ENCODE data around the gene C1QTNF1.
"Not testable (repeated sequence)": the region's sequence is repeated elsewhere in the genome, so short reads cannot be mapped to it uniquely, and the experiment has no call there.

C1QTNF1 gene

DNA sequence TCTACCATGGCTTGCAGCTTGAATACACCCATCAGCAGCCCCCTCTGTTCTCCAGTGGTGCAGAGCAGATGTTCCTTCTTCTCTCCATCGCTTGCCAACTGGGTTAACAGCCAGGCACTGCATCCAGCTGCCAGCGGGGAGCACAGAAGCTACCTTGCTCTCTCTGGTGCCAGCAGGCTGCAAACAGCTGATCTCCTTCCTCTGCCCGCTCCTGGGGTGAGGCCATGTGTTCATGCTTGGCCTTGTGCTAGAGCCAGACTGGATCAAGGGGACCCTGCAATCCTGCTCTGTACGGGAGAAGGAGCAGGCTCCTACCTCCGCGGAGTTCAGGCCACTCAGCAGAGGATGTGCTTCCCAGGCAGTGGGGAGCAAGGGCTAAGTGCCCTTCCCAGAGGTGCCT, 26.6 kb downstream of the C1QTNF1 start:
- FAIRE-seq (no peak), DNase-seq (ENCODE audit: insufficient read length, low spot score) (no peak)

DNA sequence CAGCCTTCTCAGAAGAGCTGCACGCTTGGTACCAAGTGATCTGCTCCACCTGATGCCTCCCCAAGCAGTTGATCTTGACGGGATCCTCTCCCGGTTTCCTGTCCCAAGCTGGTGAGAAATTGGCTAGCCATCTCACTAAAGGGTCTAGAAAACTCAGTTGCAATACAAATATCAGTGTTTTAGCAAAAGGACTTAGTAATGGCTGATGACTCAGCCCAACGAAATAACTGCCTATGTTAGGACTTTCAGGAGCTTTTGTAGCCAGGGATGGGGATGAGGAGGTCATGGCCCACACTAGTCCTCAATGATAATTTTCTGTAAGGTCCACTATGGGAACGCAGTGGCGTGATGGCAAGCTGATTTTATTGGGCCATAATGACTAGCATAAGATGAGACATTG, 27.3 kb downstream of the C1QTNF1 start:
- DNase-seq (ENCODE audit: insufficient read length, low spot score) (no peak), FAIRE-seq (no peak)

DNA sequence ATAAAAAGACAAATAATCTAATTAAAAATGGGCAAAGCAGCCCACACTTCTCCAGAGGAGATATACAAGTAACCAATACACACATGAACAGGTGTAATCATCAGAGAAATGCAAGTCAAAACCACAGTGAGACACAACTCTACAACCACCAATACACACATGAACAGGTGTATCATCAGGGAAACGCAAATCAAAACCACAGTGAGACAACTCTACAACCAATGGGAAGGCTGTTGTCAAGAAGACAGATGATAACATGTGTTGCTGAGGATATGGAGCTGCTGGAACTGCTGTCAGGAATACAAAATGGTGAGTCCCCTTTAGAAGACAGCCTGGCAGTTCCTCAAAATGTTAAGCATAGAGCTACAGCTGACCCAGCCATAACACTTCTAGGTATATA, 28.2 kb downstream of the C1QTNF1 start:
- DNase-seq (ENCODE audit: insufficient read length, low spot score) (no peak), FAIRE-seq (no peak)

DNA sequence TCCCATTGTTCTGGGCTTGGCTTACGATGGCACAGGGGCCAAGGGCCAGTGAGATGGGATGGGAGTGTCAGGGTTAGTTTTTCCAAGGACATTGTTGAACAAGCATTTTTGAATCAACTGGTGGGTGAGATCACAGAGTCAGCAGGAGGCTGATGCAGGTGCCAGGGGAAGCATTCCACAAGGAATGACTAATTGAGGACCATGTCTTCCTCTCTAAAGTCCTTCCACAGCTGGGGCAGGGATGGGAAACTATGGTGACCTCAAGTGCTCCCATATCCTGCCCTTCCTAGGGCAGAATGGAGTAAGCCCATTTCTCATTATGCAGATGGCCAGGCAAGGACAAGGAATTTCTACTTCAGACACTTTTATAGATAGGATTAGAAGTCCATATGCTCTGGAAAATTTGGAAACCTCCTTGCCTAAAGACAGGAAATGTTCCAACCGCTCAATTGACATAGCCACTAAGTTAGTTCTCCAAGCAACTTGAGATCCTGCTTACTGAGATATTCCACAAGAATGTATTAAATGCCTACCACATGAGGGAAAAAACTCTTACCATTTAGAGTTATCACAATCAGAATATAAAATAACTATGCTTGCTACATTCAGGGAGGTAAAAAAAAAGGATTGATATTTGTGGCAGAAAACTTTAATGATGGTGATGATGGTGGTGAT, 29.4 kb downstream of the C1QTNF1 start:
- DNase-seq (ENCODE audit: insufficient read length, low spot score), result no peak
- no peak for FAIRE-seq

DNA sequence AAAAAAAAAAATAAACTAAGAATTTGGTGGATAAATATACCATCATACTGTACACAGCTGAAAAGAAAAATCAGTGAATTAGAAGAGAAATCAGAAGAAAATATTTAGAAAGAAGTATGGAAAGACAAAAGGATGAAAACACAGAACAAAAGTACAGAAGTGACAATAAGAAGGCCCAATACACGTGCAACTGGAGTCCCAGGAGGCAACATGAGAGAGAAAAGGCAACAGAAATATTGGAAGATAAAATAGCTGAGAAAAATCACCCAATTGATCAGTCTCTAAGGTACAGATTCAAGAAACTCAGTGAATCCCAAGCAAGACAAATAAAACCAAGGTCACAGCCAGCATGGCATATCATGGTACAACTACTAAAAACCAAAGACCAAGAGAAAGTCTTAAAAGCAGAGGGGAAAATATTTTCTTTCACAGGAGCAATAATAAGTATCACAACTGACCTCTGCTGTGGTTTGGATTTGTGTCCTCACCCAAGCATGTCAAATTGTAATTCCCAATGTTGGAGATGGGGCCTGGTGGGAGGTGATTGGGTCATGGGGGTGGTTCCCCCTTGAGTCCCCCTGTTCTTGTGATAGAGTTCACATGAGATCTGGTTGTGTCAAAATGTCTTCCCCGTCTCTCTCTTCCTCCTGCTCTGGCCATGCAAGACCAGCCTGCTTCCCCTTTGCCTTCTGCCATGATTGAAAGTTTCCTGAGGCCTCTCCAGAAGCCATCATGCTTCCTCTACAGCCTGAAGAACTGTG, 30.4 kb downstream of the C1QTNF1 start:
- FAIRE-seq, result no peak
- DNase-seq (ENCODE audit: insufficient read length, low spot score), result no peak

DNA sequence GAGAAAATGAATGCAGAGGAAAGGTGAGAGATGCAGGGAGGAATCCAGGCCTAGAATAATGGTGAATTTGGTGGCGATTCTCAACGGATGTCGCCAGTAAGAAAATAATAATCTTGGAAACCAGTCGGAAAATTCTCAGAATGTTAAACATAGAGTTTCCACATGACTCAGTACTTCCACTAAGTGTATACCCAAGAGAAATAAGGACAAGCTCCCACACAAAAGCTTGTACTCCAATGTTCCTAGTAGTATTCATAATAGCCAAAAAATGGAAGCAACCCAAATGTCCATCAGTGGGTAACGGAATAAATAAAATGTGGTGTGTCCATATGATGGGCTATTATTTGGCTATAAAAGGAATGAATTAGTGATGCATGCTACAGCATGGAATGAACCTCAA, 31.2 kb downstream of the C1QTNF1 start:
- FAIRE-seq, result no peak
- no peak for DNase-seq (ENCODE audit: insufficient read length, low spot score)

DNA sequence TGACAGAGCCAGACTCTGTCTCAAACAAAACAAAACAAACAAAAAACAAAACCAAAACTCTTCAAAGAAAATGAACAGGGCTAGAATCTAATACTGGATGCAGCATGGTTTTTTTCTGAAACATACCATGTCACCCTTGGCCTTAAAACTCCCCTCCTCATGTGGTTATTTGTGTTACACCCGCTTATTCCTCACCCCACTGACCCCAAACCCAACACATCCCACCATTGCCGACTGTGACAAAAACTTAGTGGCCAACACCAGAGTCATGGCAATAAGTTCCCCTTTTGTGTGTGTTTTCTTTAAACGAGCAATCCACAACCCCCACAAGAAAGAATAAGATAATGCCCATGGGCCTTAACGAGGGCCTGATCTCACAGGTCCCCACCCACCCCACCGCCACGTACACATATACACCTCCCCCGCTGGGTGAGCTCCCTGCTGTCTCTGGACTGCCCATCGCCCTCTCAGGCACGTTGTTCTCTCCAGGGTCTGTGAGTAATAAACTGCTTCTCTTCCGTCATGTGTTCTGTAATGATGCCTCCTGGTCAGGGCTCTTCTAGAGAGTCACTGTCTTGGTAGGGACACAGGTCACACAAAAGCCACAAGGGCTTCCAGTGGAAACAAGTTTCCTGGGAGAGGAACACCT, 33.9 kb downstream of the C1QTNF1 start:
- DNase-seq (ENCODE audit: insufficient read length, low spot score) (no peak), FAIRE-seq (no peak)

DNA sequence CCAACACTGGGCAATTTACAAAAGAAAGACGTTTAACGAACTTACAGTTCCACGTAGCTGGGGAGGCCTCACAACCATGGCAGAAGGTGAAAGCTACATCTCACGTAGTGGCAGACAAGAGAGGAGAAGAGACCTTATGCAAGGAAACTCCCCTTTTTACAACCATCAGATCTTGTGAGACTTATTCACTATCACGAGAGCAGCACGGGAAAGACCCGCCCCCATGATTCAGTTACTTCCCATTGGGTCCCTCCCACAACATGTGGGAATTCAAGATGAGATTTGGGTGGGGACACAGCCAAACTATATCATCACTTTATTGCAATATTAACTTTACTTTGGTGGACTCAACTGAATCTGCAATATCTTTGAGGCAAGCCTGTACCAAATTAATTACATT, 38.7 kb downstream of the C1QTNF1 start:
- DNase-seq (ENCODE audit: insufficient read length, low spot score), result no peak
- FAIRE-seq, result no peak

DNA sequence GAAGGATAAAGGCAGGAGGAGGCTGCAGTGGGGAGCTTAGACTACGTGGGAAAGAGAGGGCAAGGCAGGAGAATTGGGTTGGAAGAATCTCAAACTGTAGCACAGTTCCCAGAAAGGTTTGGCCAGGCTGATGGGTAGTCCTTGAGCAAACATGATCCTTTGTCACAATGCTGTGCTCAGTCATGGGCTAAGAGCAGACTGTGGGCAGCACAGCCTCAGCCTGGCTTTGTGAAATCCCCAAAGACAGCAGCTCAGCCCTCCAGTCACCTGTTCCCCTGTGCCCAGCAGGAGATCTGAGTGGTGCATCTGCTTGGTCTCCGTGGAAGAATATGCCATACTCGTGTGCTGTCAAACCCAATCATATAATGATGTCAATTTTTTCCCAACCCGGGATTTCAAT, 40.1 kb downstream of the C1QTNF1 start:
- FAIRE-seq (no peak), DNase-seq (ENCODE audit: insufficient read length, low spot score) (no peak)

DNA sequence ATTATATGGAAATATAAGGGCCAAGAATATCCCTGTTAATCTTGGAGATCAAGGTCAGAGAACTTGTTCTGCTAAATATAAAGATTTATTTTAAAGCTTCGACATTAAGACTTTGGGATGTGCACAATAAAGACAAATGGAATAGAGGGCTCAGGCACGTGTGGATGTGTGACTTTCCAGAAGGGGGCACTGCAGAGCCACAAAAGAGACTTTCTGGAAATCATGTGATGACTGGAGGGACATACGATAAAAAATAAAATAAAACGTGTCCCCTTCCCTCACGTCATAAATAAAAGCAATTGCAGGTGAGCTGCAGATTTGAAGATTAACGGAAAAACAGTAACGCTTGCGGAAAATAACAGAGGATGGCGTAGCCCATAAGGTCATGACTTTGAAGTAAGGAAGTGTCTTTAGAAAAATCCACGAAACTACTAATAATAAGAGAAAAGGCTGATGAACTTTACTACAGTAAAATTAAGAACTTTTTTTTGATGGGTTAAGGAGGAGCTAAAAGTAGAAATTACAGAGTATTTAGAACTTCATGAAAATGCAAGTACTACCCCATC, 41.2 kb downstream of the C1QTNF1 start:
- no peak for DNase-seq (ENCODE audit: insufficient read length, low spot score)
- no peak for FAIRE-seq

DNA sequence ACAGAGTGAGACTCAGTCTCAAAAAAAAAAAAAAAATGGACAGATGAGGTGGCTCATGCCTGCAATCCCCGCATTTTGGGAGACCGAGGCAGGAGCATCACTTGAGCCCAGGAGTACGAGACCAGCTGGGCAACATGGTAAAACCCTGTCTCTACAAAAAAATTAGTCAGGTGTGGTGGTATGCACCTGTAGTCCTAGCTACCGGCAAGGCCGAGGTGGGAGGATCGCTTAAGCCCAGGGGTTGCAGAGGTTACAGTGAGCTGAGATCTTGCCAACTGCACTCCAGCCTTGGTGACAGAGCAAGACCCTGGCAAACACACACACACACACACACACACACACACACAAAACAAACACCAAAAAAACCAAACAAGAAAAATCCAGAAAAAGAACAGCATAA, 43.0 kb downstream of the C1QTNF1 start:
- FAIRE-seq (no peak), DNase-seq (ENCODE audit: insufficient read length, low spot score) (no peak)

DNA sequence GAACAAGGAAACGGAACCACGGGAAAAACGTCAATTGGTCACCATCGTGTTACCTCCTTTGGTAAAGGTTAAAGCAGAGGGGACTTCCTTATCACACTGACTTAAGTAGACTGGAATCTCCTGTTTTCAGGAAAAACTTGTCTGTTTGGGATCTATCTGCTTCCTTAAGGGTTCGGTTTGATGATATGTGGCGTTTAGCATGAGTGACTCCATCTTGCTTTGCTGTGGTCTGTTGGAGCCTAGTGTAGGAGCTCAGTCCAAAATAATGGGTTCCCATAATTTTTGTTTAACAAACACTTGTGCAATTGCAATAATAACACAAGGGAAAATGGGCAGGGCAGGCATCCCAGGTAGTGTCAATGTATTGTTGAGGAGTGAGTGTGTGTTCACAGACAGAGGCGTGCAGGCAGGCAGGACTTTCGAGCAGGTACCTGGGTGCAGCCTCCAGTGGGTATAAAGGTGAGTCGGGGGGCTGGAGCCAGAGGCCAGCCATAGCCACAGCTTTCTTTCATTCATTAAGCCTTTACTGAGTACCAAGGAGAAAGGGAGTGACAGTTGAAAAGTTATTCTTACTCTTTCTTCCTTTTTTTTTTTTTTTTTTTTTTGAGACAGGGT, 46.4 kb downstream of the C1QTNF1 start:
- FAIRE-seq (no peak), DNase-seq (ENCODE audit: insufficient read length, low spot score) (no peak)

DNA sequence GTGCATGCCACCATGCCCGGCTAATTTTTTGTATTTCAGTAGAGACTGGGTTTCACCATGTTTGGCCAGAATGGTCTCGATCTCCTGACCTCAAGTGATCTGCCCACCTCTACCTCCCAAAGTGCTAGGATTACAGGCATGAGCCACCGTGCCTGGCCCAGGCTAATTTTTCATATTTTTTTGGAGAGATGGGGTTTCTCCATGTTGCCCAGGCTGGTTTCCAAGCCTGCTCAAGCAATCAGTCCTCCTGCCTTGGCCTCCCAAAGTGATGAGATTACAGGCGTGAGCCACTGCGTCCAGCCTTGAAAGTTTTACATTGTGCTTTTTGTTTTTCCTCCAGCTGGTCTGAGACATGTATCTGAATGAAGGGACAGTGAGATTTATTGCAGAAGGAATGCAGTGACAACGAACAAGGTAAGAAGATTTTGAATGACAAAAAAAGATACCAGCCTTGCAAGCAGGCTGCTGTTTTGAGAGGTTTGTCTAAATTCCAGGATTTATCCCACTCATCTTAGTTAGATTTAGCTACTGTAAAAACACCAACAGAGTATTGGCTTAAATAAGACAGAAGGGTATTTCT, 47.3 kb downstream of the C1QTNF1 start:
- no peak for FAIRE-seq
- DNase-seq (ENCODE audit: insufficient read length, low spot score), result no peak

DNA sequence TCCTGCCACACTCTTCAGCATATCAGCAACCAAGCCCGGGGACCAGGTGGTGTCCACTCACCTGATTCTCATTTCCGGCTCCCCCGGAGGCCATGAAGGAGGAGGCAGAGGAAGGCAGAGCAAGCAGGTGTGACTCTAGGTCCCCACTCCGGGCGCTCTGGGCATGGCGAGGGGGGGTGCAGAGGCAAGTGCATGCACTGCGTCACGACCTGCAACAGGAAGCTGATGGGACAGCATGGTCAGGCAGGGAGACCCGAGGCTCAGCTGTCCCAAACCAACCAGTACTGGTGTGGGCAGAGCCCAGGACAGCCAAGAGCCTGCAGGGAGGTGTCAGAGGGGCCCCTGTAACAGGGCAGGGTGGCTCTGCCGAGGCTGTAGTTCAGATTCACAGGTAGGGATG, 48.6 kb downstream of the C1QTNF1 start:
- DNase-seq (ENCODE audit: insufficient read length, low spot score) (no peak), FAIRE-seq (no peak)

DNA sequence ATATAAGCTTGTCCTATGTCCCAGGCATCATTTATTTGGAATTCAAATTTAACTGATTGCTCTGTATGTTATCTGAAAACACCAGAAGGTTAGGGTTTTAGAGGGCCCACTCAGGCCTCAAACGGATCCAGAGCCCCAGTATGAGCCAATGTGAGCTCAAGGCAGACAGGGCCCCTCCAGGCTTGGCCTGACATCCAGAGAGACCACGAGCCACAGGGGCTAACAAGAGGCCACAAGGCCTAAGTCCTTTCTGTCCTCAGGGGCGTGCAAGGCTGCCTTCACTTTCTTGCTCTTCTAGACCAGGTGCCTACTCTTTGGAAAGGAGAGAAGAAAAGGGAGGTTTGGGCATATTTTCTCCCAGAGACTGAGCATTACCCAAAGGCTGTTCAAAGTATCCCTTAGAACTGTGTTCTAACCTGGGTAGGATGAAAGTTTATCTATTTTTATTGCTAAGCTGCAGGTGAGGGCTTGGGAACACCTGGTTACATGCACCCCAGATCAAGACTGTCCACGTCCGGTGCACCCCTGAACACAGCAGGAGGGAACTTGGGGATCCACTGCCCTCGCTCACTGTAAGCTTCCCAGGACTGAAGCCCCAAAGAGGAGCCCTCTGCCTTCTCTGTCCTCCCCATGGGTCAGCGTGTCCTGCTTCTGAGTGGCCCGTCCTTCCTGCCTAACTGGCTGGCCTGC, 49.2 kb downstream of the C1QTNF1 start:
- no peak for FAIRE-seq
- no peak for DNase-seq (ENCODE audit: insufficient read length, low spot score)

DNA sequence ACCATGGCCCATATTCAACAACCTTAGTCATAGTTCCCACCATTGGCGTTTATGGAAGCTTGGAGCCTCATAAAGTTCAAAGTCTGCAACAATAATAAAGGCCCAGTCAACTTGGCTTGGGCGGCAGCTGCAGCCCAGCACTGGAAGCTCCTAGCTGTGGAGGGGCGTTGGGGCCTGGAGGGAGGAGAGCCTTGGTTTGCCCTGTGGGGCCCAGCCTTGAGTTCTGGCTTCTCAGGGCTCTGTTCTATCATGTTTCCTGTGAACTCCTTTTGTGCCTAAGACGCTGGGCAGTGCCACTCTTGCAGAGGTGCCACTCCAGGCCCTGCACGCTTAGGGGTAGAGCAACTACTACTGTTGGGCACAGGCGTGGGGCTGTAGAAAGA, 49.7 kb downstream of the C1QTNF1 start:
- no peak for FAIRE-seq
- no peak for DNase-seq (ENCODE audit: insufficient read length, low spot score)

DNA sequence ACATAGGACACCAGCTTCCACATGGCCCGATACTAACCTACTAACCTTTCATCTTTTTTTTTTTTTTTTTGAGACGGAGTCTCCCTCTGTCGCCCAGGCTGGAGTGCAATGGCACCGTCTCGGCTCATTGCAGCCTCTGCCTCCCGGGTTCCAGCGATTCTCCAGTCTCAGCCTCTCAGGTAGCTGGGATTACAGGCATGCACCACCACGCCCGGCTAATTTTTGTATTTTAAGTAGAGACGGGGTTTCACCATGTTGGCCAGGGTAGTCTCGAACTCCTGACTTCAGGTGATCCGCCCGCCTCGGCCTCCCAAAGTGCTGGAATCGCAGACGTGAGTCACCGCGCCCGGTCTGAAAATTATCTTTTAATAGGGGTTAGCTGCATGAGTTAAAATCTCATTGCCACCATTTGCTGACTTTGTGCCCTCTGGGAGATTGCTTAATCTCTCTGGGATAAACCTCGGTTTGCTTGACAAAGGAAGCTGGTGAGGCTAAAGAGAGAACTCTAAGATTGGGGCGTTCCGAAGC, 50.2 kb downstream of the C1QTNF1 start:
- not testable (repeated sequence) for FAIRE-seq; DNase-seq (ENCODE audit: insufficient read length, low spot score)

DNA sequence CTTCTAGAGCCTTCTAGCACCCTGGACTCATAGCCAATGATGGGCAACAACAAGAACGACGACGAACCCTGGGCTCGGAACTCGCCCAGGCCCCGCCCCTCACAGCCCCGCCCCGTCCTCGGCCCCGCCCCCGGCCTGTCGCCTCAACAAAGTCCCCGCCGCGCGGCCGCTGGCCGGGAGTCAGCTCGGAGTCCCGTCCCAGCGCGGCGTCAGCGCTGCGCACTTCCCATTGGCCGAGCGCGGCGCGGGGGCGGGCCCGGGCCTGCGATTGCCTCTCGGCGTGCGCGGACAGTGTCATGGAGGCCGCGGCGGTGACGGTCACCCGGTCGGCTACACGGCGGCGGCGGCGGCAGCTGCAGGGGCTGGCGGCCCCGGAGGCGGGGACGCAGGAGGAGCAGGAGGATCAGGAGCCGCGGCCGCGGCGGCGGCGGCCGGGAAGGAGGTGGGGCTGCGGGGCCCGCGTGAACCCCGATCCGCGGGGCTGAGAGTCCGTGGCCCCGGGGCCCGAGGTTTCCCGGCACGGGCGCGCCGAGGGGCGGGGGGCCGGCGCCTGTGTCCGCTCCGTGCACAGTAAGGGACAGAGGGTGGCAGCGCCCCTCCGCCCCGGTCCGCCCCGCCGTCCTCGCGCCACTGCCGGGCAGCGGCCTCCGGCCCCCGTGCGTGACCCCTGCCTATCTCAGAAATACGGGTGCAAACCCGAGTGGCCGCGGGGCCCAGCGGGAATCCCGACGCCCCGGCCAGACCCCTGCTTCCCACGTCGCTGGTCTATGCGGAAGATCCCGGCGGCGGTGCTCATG, 50.9 kb downstream of the C1QTNF1 start, which contains the start of gene ENGASE:
TSS of gene ENGASE (plus strand) at position 176 of the 797 bp plus-strand sequence. CDS start at position 297, 121 bp downstream.
- FAIRE-seq (peak; percentile 79), DNase-seq (ENCODE audit: insufficient read length, low spot score) (peak; percentile 97)

DNA sequence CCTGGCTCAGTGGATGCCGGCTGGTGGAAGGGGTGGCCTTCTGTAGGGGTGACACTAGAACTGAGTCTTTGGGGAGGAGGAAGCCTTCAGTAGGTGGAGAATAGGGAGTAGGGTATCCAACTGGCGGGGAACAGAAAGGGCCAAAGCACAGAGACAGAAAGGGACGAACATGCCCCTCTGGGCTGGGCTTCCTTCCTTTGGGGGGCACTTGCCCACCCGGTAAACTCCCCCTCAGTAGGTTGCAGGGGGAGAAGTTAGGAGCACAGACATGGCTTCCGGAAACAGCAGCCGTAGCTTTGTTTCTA, 51.4 kb downstream of the C1QTNF1 start:
- DNase-seq (ENCODE audit: insufficient read length, low spot score) (no peak), FAIRE-seq (no peak)

Measured in HTR-8/SVneo (cell line).